ENCODE measurements around the gene RAB3IP.
A peak's percentile ranks its signal among the peaks of the same experiment; 100 is the strongest.

Gene RAB3IP

GRCh38 chr12:69738351-69739286, at the start of gene RAB3IP:
RAB3IP (plus strand) TSS chr12:69738860; CDS start chr12:69755409, 16,549 bp downstream.
- Histone ChIP-seq H3K4me3 (ENCODE audit: low read depth in 1 of 2, low read length in 2 of 2) (peak within 1 kb of the TSS; percentile 72 to 83), H3K9me3 (ENCODE audit: low read length) (no peaks in the 10 kb centered on the region), H3K9ac (ENCODE audit: low read length) (no peak within 1 kb of the TSS), H3K36me3 (ENCODE audit: insufficient read depth, low read length) (no peaks in the 10 kb centered on the region), H3K4me1 (ENCODE audit: insufficient read depth, low read length) (peaks cover 5% of the 10 kb centered on the region), H3K27me3 (ENCODE audit: control insufficient read depth in 1 of 2, insufficient read depth in 2 of 2, low read length in 2 of 2) (no peaks in the 10 kb centered on the region), H3K27ac (ENCODE audit: low read depth, low read length) (peak within 1 kb of the TSS; percentile 34)

GRCh38 chr12:69689638-69690037, 49.0 kb upstream of the RAB3IP start:
- no peaks in the 10 kb centered on the region for H3K36me3 ChIP-seq (ENCODE audit: insufficient read depth, low read length)
- no peaks in the 10 kb centered on the region for H3K9me3 ChIP-seq (ENCODE audit: low read length)
- no peaks in the 10 kb centered on the region for H3K27me3 ChIP-seq (ENCODE audit: control insufficient read depth in 1 of 2, insufficient read depth in 2 of 2, low read length in 2 of 2)
- no peak overlapping the region for H3K27ac ChIP-seq (ENCODE audit: low read depth, low read length)
- H3K9ac ChIP-seq (ENCODE audit: low read length) = no peak overlapping the region
- H3K4me3 ChIP-seq (ENCODE audit: low read depth in 1 of 2, low read length in 2 of 2) = no peak overlapping the region
- no peaks in the 10 kb centered on the region for H3K4me1 ChIP-seq (ENCODE audit: insufficient read depth, low read length)

- Histone ChIP-seq H3K27me3 (ENCODE audit: control insufficient read depth in 1 of 2, insufficient read depth in 2 of 2, low read length in 2 of 2) (no peaks in the 10 kb centered on the region), H3K4me3 (ENCODE audit: low read depth in 1 of 2, low read length in 2 of 2) (no peak overlapping the region), H3K9ac (ENCODE audit: low read length) (no peak overlapping the region), H3K9me3 (ENCODE audit: low read length) (no peaks in the 10 kb centered on the region), H3K4me1 (ENCODE audit: insufficient read depth, low read length) (no peaks in the 10 kb centered on the region), H3K27ac (ENCODE audit: low read depth, low read length) (no peak overlapping the region), H3K36me3 (ENCODE audit: insufficient read depth, low read length) (no peaks in the 10 kb centered on the region)
Measured at GRCh38 chr12:69694123-69694522, 44.5 kb upstream of the RAB3IP start.

GRCh38 chr12:69698054-69698453, 40.6 kb upstream of the RAB3IP start:
- no peaks in the 10 kb centered on the region for H3K9me3 ChIP-seq (ENCODE audit: low read length)
- no peak overlapping the region for H3K9ac ChIP-seq (ENCODE audit: low read length)
- H3K36me3 ChIP-seq (ENCODE audit: insufficient read depth, low read length) = no peaks in the 10 kb centered on the region
- no peaks in the 10 kb centered on the region for H3K27me3 ChIP-seq (ENCODE audit: control insufficient read depth in 1 of 2, insufficient read depth in 2 of 2, low read length in 2 of 2)
- no peak overlapping the region for H3K27ac ChIP-seq (ENCODE audit: low read depth, low read length)
- H3K4me3 ChIP-seq (ENCODE audit: low read depth in 1 of 2, low read length in 2 of 2) = no peak overlapping the region
- no peaks in the 10 kb centered on the region for H3K4me1 ChIP-seq (ENCODE audit: insufficient read depth, low read length)

- Histone ChIP-seq H3K36me3 (ENCODE audit: insufficient read depth, low read length) (no peaks in the 10 kb centered on the region), H3K27ac (ENCODE audit: low read depth, low read length) (no peak within 1 kb of the TSS), H3K9me3 (ENCODE audit: low read length) (no peaks in the 10 kb centered on the region), H3K9ac (ENCODE audit: low read length) (no peak within 1 kb of the TSS), H3K4me1 (ENCODE audit: insufficient read depth, low read length) (no peaks in the 10 kb centered on the region), H3K4me3 (ENCODE audit: low read depth in 1 of 2, low read length in 2 of 2) (no peak within 1 kb of the TSS), H3K27me3 (ENCODE audit: control insufficient read depth in 1 of 2, insufficient read depth in 2 of 2, low read length in 2 of 2) (no peaks in the 10 kb centered on the region)
Measured at GRCh38 chr12:69698769-69699540, 39.7 kb upstream of the RAB3IP start, which contains the start of gene BEST3. BEST3 (minus strand) TSS chr12:69699303; CDS start chr12:69697798, 1,505 bp downstream.

GRCh38 chr12:69701826-69702225, 36.8 kb upstream of the RAB3IP start:
- Histone ChIP-seq H3K9ac (ENCODE audit: low read length) (no peak overlapping the region), H3K4me3 (ENCODE audit: low read depth in 1 of 2, low read length in 2 of 2) (no peak overlapping the region), H3K27ac (ENCODE audit: low read depth, low read length) (no peak overlapping the region), H3K36me3 (ENCODE audit: insufficient read depth, low read length) (no peaks in the 10 kb centered on the region), H3K4me1 (ENCODE audit: insufficient read depth, low read length) (no peaks in the 10 kb centered on the region), H3K27me3 (ENCODE audit: control insufficient read depth in 1 of 2, insufficient read depth in 2 of 2, low read length in 2 of 2) (no peaks in the 10 kb centered on the region), H3K9me3 (ENCODE audit: low read length) (no peaks in the 10 kb centered on the region)

- Histone ChIP-seq H3K9me3 (ENCODE audit: low read length) (no peaks in the 10 kb centered on the region), H3K9ac (ENCODE audit: low read length) (no peak overlapping the region), H3K4me3 (ENCODE audit: low read depth in 1 of 2, low read length in 2 of 2) (no peak overlapping the region), H3K27me3 (ENCODE audit: control insufficient read depth in 1 of 2, insufficient read depth in 2 of 2, low read length in 2 of 2) (no peaks in the 10 kb centered on the region), H3K27ac (ENCODE audit: low read depth, low read length) (no peak overlapping the region), H3K4me1 (ENCODE audit: insufficient read depth, low read length) (no peaks in the 10 kb centered on the region), H3K36me3 (ENCODE audit: insufficient read depth, low read length) (no peaks in the 10 kb centered on the region)
Measured at GRCh38 chr12:69703146-69703642, 35.5 kb upstream of the RAB3IP start.

- Histone ChIP-seq H3K27ac (ENCODE audit: low read depth, low read length) (no peak overlapping the region), H3K27me3 (ENCODE audit: control insufficient read depth in 1 of 2, insufficient read depth in 2 of 2, low read length in 2 of 2) (no peaks in the 10 kb centered on the region)
Measured at GRCh38 chr12:69704357-69704756, 34.3 kb upstream of the RAB3IP start.

GRCh38 chr12:69708649-69709048, 30.0 kb upstream of the RAB3IP start:
- Histone ChIP-seq H3K27me3 (ENCODE audit: control insufficient read depth in 1 of 2, insufficient read depth in 2 of 2, low read length in 2 of 2) (no peaks in the 10 kb centered on the region), H3K4me3 (ENCODE audit: low read depth in 1 of 2, low read length in 2 of 2) (no peak overlapping the region), H3K27ac (ENCODE audit: low read depth, low read length) (no peak overlapping the region), H3K36me3 (ENCODE audit: insufficient read depth, low read length) (no peaks in the 10 kb centered on the region), H3K4me1 (ENCODE audit: insufficient read depth, low read length) (no peaks in the 10 kb centered on the region), H3K9me3 (ENCODE audit: low read length) (no peaks in the 10 kb centered on the region), H3K9ac (ENCODE audit: low read length) (no peak overlapping the region)

More at GRCh38 chr12:69704357-69704756, 34.3 kb upstream of the RAB3IP start:
- Histone ChIP-seq H3K4me1 (ENCODE audit: insufficient read depth, low read length) (no peaks in the 10 kb centered on the region), H3K9me3 (ENCODE audit: low read length) (no peaks in the 10 kb centered on the region), H3K36me3 (ENCODE audit: insufficient read depth, low read length) (no peaks in the 10 kb centered on the region), H3K4me3 (ENCODE audit: low read depth in 1 of 2, low read length in 2 of 2) (no peak overlapping the region), H3K9ac (ENCODE audit: low read length) (no peak overlapping the region)

GRCh38 chr12:69712826-69713225, 25.8 kb upstream of the RAB3IP start:
- no peak overlapping the region for H3K27ac ChIP-seq (ENCODE audit: low read depth, low read length)
- H3K36me3 ChIP-seq (ENCODE audit: insufficient read depth, low read length) = no peaks in the 10 kb centered on the region
- no peak overlapping the region for H3K9ac ChIP-seq (ENCODE audit: low read length)
- H3K4me3 ChIP-seq (ENCODE audit: low read depth in 1 of 2, low read length in 2 of 2) = no peak overlapping the region
- H3K4me1 ChIP-seq (ENCODE audit: insufficient read depth, low read length) = no peaks in the 10 kb centered on the region
- H3K9me3 ChIP-seq (ENCODE audit: low read length) = no peaks in the 10 kb centered on the region
- H3K27me3 ChIP-seq (ENCODE audit: control insufficient read depth in 1 of 2, insufficient read depth in 2 of 2, low read length in 2 of 2) = no peaks in the 10 kb centered on the region

- no peaks in the 10 kb centered on the region for H3K4me1 ChIP-seq (ENCODE audit: insufficient read depth, low read length)
- H3K9ac ChIP-seq (ENCODE audit: low read length) = no peak overlapping the region
- H3K4me3 ChIP-seq (ENCODE audit: low read depth in 1 of 2, low read length in 2 of 2) = no peak overlapping the region
- H3K36me3 ChIP-seq (ENCODE audit: insufficient read depth, low read length) = no peaks in the 10 kb centered on the region
- H3K9me3 ChIP-seq (ENCODE audit: low read length) = no peaks in the 10 kb centered on the region
- no peaks in the 10 kb centered on the region for H3K27me3 ChIP-seq (ENCODE audit: control insufficient read depth in 1 of 2, insufficient read depth in 2 of 2, low read length in 2 of 2)
- no peak overlapping the region for H3K27ac ChIP-seq (ENCODE audit: low read depth, low read length)
Measured at GRCh38 chr12:69714542-69714941, 24.1 kb upstream of the RAB3IP start.

Measured in muscle layer of colon (tissue), 2 donors.